NCI-H187 treated with DMSO at 0.1 percent for 48 hours (cell line): ENCODE results near the gene PTH2.
"Not testable (repeated sequence)": the region's sequence is repeated elsewhere in the genome, so short reads cannot be mapped to it uniquely, and the experiment has no call there.

Experiments used
- DNase-seq: peaks from one replicate; lab custom pipeline; 2025; lab: John Stamatoyannopoulos, UW

Gene PTH2

DNA sequence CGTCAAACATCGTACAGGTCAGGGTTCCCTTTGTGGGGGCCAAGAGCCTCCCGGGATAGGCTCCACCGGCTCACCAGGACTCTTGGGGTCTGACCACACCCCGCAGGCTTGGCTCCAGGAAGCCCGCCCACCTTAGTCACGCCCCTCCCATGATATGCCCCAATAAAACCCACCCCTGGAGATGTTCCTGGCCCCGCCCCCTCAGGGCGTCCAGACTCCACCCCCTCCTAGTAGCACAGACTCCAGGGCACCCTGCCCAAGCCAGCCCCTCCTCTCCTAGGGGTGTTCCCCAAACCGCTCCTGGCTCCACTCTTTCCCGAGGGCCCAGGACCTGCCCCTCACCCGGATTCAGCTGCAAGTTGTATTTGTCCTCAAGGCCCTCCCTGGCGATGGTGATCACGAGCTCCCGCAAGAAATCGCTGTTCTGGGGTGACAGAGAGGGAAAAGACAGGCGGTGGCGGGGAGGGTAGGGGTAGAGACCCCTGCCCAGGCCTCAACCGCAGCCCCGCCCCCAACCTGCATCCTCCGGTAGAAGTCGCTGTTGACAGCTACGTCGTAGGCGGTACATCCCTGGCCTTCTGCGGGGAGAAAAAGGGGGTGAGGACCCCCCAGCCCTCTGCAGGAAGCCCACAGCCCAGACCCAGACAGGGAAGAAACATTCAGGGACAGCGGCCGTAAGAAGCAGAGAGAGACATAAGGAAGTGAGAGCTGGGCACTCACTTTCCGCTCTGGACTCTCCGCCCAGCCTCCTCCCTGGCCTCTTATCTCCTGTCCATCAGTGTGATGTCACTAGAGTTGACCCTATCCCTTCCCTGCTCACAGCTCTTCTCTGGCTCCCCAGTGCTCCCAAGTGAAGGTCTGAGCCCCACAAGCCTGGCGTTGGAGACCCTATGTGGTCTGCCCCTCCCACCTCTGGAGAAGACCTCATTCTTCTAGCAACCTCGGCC, 24.5 kb upstream of the PTH2 start:
- DNase-seq: no peak

DNA sequence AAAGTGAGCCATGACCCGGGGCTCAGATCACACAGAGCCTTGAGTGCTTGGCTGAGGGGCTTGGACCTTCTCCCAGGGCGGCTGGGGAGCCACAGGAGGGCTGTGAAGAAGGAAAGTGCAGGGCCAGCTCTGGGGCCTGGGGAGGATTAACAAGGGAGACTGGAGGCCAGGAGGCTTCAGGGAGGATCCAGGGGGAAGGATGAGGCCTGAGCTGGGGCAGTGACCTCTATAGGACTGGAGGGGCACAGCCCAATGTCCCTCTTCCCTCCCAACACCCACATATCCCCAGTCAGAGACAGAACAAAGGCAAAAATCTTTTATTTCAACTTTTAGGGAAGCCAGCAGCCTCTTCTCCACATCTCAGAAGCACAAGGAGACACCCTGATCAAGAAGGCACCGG, 22.8 kb upstream of the PTH2 start:
- no peak for DNase-seq

DNA sequence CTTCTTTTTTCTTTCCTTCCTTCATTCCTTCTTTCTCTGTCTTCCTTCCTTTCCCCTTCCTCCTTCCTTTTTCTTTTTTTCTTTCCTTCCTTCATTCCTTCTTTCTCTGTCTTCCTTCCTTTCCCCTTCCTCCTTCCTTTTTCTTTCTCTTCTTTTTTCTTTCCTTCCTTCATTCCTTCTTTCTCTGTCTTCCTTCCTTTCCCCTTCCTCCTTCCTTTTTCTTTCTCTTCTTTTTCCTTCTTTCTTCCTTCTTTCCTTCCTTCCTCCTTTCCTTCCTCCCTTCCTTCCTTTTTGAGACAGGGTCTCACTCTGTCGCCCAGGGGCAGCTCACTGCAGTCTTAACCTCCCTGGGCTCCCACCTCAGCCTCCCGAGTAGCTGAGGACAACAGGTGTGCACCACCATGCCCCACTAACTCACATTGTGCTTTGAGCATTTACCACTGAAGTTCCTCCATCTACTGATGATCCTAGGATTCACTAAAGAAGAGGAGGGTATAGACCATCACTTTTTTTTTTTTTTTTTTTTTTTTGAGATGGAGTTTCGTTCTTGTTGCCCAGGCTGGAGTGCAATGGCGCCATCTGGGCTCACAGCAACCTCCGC, 21.0 kb upstream of the PTH2 start:
- DNase-seq: not testable (repeated sequence)

DNA sequence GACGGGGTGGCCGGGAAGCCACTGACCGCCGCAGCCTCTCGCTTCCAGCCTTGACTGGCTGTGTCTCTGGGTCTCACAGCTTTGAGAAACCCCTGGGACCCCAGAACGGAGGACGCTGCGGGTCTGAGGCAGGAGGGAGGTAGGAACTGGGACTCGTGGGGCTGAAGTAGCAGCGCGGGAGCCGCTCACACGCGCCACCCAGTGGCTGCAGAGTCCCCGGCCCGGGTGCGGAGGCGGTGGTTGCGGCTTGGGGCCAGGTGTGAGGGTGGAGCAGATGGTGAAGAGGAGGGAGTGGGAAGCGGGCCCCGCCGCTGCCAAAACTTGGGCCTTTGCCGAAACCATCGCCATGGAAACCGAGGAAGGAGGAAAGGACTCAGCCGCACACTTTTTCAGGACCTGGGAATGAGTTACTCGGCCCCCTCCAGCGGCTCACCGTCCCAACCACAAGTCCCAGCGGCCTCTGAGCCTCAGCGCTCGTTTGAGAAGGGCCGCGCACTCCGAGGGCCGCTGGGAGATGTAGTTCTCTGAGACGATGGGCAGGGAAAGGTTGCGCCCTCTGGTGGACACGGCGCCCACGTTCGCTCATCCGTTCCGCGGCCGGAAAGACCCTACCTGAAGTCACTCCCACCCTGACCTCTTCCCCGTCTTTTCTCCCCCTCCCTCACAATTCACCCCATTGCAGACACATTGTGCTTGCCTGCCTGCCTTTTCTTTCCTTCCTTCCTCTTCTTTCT, 20.3 kb upstream of the PTH2 start:
- DNase-seq: peak; percentile 93

DNA sequence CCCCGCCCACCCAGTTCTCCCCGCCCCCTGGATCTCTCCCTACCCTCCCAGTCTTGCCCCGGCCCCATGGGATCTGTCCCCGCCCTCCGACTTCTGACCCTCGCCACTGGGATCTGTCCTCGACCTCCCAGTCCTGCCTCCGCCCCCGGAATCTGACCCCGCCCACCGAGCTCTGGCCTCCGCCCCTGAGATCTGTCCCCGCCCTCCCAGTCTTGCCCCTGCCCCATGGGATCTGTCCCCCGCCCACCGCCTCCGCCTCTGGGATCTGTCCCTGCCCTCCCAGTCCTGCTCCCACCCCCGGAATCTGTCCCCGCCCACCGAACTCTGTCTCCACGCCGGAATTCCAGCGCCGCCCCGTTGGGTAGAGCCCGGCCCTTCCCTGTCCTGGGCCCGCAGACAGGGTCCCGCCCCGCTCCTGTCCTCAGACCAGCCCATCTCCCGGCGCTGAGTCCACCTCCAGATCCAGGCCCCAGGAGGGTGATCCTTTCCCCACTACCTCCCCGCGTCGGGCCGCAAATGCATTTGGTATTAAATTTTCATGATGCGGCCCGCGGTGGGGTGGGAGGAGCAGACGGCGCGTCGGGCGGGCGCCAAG, 19.6 kb upstream of the PTH2 start:
- no peak for DNase-seq

DNA sequence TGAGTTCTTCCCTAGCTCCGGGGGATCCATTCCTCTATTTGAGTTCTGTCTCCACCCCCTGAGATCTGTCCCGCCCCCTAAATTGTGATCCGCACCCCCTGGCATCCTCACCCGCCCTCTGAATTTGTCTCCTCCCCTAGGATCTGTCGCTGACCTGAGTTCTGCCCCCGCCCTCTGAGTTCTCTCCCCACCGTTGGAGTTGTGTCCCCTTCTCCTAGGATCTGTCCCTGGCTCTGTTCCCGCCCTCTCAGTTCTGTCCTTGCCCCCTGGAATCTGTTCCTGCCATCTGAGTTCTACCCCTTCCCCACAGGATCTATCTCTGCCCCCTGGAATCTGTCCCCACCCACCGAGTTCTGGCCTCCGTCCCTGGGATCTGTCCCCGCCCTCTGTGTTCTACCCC, 19.1 kb upstream of the PTH2 start:
- no peak for DNase-seq

DNA sequence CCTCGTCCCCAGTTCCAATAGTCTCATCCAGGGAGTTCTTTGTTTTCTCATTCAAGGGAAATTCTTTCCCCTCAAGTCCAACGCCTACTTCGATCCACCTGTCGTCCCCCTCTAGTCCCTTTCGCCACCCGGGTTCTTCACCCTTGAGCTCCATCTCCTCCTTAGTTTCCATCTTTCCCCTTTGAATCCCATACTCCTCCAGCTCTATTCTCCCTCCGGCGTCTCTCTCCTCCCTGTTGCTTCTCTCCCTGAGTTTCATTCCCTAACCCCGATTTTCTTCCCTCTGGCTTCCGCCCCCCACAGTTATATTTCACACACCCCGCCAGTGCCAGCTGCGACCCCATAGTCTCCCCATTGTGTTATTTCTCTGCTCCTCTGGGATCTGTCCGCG, 18.7 kb upstream of the PTH2 start:
- no peak for DNase-seq

DNA sequence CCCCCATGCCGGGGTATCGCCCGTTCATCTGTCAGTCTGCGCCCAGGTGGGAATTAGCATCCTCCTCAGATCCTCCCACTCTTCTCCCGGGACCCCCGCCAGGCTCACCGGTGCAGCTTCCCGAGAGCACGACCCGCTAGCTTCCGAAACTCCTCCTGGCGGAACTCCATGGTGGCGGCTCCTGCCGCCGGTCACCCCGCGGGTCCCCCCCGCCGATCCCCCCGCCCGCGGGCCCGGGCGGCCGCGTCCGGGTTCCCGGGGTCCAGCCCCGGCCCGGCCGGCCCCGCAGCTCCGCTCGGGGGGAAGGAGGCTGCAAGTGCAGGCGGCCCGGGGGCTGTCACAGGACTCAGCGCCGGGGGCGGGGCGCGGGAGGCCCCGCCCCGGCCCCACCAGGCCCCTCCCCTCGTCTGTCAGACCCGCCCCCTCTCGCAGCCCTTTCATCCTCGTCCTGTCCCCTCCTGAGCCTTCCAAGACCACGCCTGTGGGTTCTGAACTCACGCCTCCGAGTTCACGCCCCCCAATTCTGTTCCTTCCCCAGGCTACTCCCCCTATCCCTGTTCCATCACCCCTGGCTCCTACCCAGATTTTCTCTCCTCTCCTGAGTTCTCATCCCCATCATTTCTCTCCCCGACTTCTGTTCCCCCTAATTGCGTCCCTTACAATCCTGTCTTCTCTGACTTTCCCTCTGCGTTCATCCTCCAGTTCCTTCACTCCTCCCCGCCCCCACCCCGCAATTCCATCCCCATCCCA, 18.1 kb upstream of the PTH2 start, which contains the start of gene SLC17A7:
Gene SLC17A7, minus strand, starts transcription at position 318 of the 750 bp plus-strand sequence. Its CDS starts 148 bp downstream, at position 170.
- no peak for DNase-seq

DNA sequence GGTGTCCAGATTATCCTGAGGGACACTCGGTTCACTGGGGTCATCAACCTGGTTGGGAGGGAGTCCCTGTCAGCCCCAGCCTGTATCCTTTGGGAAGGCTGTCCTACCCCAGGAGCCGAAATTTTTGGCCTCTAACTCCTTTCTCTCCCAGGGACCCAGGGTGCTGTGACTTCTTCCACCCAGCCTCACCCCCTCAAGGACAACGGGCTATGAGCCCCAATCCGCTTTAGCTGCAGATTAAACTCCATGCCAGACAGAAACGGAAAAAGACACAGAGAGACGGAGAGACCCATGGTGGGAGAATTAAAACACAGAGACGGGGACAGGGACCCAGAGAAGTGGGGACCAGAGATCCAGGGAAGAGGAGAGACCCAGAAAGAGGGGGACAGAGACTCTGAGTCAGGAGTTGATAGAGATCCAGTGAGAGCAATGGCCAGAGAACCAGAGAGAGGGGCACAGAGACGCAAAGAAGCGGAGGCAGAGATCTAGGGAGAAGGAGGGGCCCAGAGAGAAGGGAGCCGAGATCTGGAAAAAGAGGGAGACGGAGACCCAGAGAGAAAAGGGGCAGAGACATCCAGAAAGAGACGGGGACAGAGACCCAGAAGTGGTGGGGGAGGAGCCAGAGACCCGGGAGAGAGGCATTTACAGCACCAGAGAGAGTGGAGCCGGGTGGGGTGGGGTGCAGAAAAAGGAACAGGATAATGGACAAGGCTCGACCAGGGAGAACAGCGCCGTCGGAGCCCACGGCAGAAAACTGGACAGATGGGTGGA, 17.4 kb upstream of the PTH2 start:
- DNase-seq: no peak

DNA sequence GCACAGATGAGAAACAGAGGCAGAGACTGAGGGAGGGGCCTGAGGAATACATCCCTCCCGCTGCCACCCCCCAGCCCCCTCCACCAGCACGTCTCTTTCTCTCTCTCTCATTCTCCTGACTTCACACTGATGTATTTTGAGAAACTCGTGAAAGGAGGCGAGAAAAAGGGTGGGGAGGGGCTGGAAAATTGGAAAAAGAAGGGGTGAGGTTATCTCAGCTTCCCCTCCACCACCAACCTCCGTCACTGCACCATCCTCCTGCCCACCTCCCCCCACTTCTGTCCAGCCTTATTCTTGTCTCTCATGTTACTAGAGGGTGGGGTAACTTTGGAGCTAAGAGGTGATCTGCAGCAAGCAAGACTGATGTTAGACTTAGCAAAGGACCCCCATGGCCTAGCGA, 16.6 kb upstream of the PTH2 start:
- DNase-seq: no peak

DNA sequence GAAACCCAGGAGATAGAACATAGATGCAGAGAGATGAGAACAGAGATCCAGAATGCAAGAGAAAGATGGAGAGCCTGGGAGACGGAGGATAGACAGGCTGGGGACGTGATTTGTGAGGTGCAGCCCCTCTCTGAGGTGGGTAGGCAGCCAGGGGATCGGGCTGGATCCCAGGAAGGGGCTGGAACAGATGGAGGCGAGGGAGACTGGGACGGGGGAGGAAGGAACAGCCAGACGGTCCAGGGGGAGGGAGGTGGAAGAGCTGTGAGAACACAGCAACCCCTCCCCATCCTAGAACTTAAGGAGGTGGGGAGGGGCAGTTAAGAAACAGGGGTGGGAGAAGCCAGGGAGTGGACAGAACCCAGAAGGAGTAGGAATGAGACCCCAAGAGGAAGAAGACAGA, 15.0 kb upstream of the PTH2 start:
- DNase-seq: no peak

DNA sequence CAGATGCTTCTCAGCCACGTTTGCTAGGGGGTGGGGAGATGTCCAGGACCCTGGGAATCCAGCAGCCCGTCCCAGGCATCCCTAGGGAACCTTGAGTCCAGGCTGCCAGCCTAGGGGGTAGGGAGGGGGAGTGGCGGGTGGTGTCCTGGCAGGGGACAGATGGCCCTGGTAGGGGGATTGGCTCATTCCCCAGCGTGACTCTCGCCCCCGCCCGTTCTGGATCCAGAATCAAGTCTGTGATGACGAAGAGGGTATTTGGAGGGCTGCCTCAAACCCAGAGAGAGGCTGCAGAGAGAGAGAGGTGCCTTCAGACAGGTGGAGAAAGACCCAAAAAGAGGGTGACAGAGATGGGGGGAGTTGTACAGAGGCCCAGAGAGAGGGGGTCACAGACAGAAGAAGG, 14.0 kb upstream of the PTH2 start:
- DNase-seq: no peak

DNA sequence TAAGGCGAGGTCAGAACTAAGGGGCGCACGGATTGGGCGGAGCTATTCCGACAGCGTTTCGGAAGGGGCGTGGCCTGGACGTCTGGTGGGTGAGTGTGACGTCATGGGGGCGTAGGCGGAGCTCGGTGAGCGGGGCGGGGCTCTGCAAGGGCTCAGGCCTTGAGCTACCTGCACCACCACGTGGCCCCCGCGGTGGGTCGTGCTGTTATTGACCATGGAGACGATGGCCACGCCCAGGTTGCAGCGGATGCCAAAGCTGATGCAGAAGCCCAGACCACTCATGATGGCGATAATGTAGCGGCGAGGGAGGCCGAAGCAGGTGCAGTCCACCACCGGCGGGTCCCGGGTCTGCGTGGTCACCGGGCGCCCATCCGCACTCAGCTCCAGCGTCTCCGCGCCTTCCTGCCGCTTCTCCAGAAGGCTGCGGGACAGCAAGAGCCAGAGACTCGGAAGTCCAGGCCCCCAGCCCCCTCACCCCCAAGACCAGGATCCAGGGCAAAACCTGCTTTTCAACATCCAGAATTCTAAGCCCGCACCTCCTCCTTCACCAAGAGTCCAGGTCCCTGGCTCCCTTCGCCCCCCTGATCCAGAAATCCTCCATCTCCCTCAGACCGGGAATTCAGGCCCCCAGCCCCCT, 13.3 kb upstream of the PTH2 start:
- no peak for DNase-seq

DNA sequence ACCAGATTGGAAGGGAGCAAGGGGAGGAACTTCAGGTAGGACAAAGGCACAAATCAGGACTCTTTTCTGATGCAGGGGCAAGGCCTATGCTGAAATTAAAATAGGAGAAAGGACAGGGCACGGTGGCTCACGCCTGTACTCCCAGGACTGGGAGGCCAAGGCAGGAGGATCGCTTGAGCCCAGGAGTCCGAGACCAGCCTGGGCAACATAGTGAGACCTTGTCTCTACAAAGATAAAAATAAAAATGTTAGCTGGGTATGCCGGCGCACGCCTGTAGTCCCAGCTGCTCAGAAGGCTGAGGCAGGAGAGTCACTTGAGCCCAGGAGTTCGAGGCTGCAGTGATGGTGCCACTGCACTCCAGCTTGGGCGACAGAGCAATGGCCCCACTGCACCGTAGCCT, 12.4 kb upstream of the PTH2 start:
- DNase-seq: no peak

DNA sequence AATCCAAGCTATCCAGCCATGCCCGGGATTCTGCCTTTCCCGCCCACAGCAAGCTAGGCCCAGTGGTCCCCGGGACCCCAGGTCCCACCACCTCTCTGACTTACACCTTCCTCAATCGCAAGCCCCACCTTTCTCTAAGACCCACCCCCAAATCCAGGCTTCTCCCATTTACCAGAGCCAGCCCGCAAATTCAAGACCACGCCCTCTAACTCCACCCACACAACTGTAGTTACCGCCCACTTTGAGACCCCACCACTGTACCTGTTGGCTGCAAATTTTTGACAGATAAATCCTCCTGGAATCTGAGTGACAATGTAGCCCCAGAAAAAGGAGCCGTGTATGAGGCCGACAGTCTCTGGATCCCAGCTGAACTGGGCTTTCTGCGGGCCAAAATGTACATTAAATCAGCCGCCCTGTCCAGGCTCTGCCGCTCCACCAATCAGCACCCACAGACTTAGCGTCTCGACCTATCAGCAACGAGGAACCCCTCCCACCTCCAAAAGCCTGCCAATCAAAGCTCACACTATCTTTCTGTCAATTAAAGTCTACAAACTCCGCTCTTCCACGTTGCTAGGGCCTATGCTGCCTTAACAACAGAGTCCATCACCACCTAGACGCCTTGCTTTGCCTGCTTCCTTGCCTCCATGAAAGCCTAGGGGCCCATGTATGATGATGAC, 11.8 kb upstream of the PTH2 start:
- DNase-seq: no peak

DNA sequence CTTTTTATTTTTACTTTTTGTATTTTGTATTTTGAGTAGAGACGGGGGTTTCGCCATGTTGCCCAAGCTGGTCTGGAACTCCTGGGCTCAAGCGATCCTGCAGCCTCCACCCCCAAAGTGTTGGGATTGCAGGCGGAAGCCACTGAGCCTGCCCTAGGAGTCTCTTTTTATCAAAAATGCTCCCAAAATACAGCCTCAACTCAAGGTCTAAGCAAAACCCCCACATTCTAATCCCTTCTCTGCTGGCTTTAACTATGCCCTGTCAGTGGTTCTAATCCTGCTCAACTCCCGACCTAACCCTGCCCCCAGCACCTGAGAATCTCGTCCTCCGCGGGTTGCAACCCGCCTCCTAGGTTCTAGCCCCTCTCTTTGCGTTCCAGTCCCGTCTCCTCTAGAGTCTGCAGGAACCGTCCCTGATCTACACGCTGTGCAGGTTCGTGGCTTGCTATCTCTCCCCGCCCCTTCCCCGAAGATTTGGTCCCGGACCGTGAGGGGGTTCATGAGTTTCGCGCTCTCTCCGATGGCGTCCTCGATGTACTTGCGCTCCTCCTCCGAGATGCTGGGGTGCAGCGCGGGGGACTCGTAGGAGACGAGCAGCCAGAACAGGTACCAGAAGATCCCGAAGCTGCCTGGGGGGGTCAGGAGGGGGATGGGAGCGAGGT, 10.1 kb upstream of the PTH2 start:
- no peak for DNase-seq

DNA sequence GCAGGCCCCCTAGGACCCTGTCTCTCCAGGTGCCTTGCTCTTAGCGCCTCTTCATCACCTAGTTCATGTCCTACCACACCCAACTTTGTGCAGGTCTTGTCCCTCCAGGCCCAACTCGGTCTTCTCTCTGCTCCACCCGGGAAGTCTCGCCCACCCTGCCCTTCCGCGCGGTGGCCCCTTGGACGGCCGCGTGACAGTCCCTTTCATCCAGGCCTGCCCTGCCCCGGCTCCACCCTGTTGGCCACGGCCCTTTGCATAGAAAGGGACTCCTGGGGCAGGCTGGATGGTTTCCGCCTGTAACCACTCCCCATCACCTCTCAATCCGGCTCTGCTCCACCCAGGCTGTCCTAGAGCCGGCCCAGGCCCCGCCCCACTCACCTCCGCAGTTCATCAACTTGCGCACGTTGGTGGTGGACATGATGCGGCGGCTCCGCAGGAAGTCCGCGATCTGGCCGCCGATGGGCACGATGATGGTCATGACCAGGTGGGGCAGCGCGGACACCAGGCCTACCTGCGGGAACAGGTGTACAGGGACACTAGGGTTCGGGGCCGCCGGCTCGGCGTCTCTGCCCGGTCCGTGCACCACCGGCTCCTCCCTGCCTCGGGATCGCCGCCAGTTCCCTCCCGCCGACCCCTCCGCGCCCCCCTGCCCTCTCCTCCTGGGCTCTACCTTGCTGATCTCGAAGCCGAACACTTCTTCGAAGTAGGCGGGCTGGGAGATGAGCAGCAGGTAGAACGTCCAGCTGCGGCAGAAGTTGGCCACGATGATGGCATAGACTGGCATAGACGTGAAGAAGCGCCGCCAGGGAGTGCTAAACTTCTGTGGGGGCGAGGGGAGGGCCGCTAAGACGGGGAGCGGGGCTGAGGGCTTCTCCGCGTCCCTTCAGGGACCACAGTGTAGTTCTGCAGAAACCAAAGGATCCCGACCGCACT, 9.2 kb upstream of the PTH2 start:
- no peak for DNase-seq

DNA sequence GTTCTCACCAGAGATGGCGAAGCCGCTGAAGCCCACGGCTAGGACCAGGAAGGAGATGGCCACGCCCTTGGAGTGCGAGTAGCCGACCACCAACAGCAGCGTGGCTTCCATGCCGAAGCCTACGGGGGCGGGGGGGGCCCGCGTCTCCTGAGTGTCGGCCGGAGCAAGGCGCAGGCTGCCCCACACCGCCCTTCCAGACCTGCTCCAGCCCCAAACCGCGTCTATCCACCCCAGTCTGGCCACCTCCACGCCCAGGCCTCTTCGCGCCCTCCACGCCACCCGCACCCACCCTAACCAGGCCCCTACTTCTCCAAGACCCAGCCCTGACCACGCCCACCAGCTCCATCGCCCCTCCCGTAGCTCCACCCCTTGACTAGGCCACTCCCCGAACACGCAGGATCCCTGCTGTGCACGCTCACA, 8.1 kb upstream of the PTH2 start:
- DNase-seq: no peak
